ENCODE data around the gene AKT2.

Gene AKT2

DNA sequence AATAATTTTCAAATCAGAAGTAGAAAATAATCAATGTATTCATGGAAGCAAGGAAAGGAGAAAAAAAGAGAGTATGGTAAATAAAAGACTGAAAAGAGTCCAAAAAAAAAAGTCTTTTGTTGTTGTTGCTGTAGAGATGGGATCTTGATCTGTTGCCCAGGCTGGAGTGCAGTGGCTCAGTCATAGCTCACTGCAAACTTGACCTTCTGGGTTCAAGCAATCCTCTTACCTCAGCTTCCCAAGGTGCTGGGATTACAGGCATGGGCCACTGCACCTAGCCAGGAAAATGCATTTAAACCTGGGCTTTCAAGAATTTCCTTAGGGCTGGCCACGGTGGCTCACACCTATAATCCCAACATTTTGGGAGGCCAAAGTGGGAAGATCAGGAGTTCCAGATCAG, 100.9 kb downstream of the AKT2 start:
- DNase-seq (ENCODE audit: low spot score), result no peak
